Measurements from ENCODE around the gene ASZ1. TPM values are rescaled to one million over a fixed set of nuclear protein-coding genes. Genes with fewer than 3 reads are reported as not detected.

Gene ASZ1
- total and polyA plus RNA-seq, 2 donors from 2014 or later = not detected

- H3K4me3 ChIP-seq (ENCODE audit: low read length in 3 of 3) = no peak overlapping the region
- H3K27ac ChIP-seq (ENCODE audit: low read depth in 2 of 2, low read length in 2 of 2) = no peak overlapping the region
- no peaks in the 10 kb centered on the region for H3K9me3 ChIP-seq (ENCODE audit: control insufficient read depth in 2 of 3, insufficient read depth in 1 of 3, low read length in 3 of 3)
- FAIRE-seq (no peak), DNase-seq (peak in 2 of 5 donors; percentile 27)
- no peaks in the 10 kb centered on the region for H3K4me1 ChIP-seq (ENCODE audit: control insufficient read depth in 2 of 3, insufficient read depth in 2 of 3, low read depth in 1 of 3, low read length in 3 of 3)
- H3K36me3 ChIP-seq (ENCODE audit: control insufficient read depth in 2 of 3, insufficient read depth in 3 of 3, low read length in 3 of 3) = no peaks in the 10 kb centered on the region
- intact Hi-C loops (cut with DNase I) = no loop called here
- TF ChIP-seq, protein P1, sequence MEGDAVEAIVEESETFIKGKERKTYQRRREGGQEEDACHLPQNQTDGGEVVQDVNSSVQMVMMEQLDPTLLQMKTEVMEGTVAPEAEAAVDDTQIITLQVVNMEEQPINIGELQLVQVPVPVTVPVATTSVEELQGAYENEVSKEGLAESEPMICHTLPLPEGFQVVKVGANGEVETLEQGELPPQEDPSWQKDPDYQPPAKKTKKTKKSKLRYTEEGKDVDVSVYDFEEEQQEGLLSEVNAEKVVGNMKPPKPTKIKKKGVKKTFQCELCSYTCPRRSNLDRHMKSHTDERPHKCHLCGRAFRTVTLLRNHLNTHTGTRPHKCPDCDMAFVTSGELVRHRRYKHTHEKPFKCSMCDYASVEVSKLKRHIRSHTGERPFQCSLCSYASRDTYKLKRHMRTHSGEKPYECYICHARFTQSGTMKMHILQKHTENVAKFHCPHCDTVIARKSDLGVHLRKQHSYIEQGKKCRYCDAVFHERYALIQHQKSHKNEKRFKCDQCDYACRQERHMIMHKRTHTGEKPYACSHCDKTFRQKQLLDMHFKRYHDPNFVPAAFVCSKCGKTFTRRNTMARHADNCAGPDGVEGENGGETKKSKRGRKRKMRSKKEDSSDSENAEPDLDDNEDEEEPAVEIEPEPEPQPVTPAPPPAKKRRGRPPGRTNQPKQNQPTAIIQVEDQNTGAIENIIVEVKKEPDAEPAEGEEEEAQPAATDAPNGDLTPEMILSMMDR (IDR thresholded peaks at IDR 0.05; ENCODE audit: borderline replicate concordance, extremely low read depth, insufficient read depth) = no peak
- H3K9ac ChIP-seq (ENCODE audit: low read length in 3 of 3) = no peak overlapping the region
- H3K27me3 ChIP-seq (ENCODE audit: control insufficient read depth, insufficient read depth, low read length) = no peaks in the 10 kb centered on the region
Observed at GRCh38 chr7:117395743-117396142, 31.6 kb downstream of the ASZ1 start.

GRCh38 chr7:117393781-117394180 is 33.5 kb downstream of the ASZ1 start:
- no peaks in the 10 kb centered on the region for H3K4me1 ChIP-seq (ENCODE audit: control insufficient read depth in 2 of 3, insufficient read depth in 2 of 3, low read depth in 1 of 3, low read length in 3 of 3)
- TF ChIP-seq, protein P1 (IDR thresholded peaks at IDR 0.05; ENCODE audit: borderline replicate concordance, extremely low read depth, insufficient read depth) = no peak
- H3K27ac ChIP-seq (ENCODE audit: low read depth in 2 of 2, low read length in 2 of 2) = no peak overlapping the region
- H3K36me3 ChIP-seq (ENCODE audit: control insufficient read depth in 2 of 3, insufficient read depth in 3 of 3, low read length in 3 of 3) = no peaks in the 10 kb centered on the region
- no peaks in the 10 kb centered on the region for H3K27me3 ChIP-seq (ENCODE audit: control insufficient read depth, insufficient read depth, low read length)
- DNase-seq (no peak), FAIRE-seq (no peak)
- no peak overlapping the region for H3K9ac ChIP-seq (ENCODE audit: low read length in 3 of 3)
- intact Hi-C loops (cut with DNase I) = no loop called here
- H3K9me3 ChIP-seq (ENCODE audit: control insufficient read depth in 2 of 3, insufficient read depth in 1 of 3, low read length in 3 of 3) = no peaks in the 10 kb centered on the region
- no peak overlapping the region for H3K4me3 ChIP-seq (ENCODE audit: low read length in 3 of 3)

DNA sequence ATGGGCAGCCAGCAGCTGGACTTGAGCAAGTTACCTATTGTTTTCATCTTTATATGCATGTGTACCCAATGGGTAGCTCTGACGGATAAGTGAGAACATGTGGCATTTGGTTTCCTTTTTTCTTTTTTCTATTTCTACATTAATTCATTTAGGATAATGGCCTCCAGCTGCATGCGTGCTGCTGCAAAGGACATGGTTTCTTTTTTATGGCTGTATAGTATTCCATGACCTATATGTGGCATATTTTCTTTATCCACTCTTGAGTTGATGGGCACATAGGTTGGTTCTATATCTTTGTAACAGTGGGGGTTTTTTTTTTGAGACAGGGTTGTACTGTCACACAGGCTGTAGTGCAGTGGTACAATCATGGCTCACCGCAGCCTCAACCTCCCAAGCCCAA is 37.4 kb downstream of the ASZ1 start:
- TF ChIP-seq, protein P1 (IDR thresholded peaks at IDR 0.05; ENCODE audit: borderline replicate concordance, extremely low read depth, insufficient read depth) = no peak
- Histone ChIP-seq H3K9me3 (ENCODE audit: control insufficient read depth in 2 of 3, insufficient read depth in 1 of 3, low read length in 3 of 3) (no peaks in the 10 kb centered on the region), H3K9ac (ENCODE audit: low read length in 3 of 3) (no peak overlapping the region), H3K4me3 (ENCODE audit: low read length in 3 of 3) (no peak overlapping the region), H3K4me1 (ENCODE audit: control insufficient read depth in 2 of 3, insufficient read depth in 2 of 3, low read depth in 1 of 3, low read length in 3 of 3) (no peaks in the 10 kb centered on the region), H3K27ac (ENCODE audit: low read depth in 2 of 2, low read length in 2 of 2) (no peak overlapping the region), H3K36me3 (ENCODE audit: control insufficient read depth in 2 of 3, insufficient read depth in 3 of 3, low read length in 3 of 3) (no peaks in the 10 kb centered on the region), H3K27me3 (ENCODE audit: control insufficient read depth, insufficient read depth, low read length) (no peaks in the 10 kb centered on the region)
- intact Hi-C loops (cut with DNase I) = no loop called here
- DNase-seq (no peak), FAIRE-seq (no peak)

- no peak for FAIRE-seq
- Histone ChIP-seq H3K27me3 (ENCODE audit: control insufficient read depth, insufficient read depth, low read length) (no peaks in the 10 kb centered on the region), H3K27ac (ENCODE audit: low read depth in 2 of 2, low read length in 2 of 2) (no peak overlapping the region), H3K36me3 (ENCODE audit: control insufficient read depth in 2 of 3, insufficient read depth in 3 of 3, low read length in 3 of 3) (no peaks in the 10 kb centered on the region), H3K4me1 (ENCODE audit: control insufficient read depth in 2 of 3, insufficient read depth in 2 of 3, low read depth in 1 of 3, low read length in 3 of 3) (no peaks in the 10 kb centered on the region), H3K9me3 (ENCODE audit: control insufficient read depth in 2 of 3, insufficient read depth in 1 of 3, low read length in 3 of 3) (no peaks in the 10 kb centered on the region), H3K4me3 (ENCODE audit: low read length in 3 of 3) (no peak overlapping the region), H3K9ac (ENCODE audit: low read length in 3 of 3) (no peak overlapping the region)
- TF ChIP-seq, protein P1 (IDR thresholded peaks at IDR 0.05; ENCODE audit: borderline replicate concordance, extremely low read depth, insufficient read depth) = no peak
- intact Hi-C loops (cut with DNase I) = no loop called here
- DNase-seq = no peak
Observed at GRCh38 chr7:117386110-117386706, 41.1 kb downstream of the ASZ1 start.

All from kidney (tissue), 14 donors.